Esophagus (tissue), 2 donors: Measurements from ENCODE around the gene TAC3. TPM values are rescaled to one million over a fixed set of nuclear protein-coding genes. Genes with fewer than 3 reads are reported as not detected.

Experiments used
- polyA plus RNA-seq, 2 donors: library from polyadenylated mRNA; stranded (reverse); fragments of 200-250 nt; gene quantifications; one replicate each; pipeline ENCODE4 v1.2.3, GENCODE V29; 2013
- donor health status: healthy with polysubstance abuse.
- donor health status: Bipolar disorder and iron deficiency.

The TAC3 gene
- polyA plus RNA-seq, 2 donors, result 0.16 TPM; not detected in 1

Other genes starting within 250 kb of the TAC3 start
- 10 to 100 TPM in 1 of 2 donors, 1 to 10 TPM in 1; 9.4 to 16.8 TPM for gene SDR9C7, start 82.1 kb downstream of the TAC3 start, polyA plus RNA-seq
- gene RDH16, start 58.9 kb downstream of the TAC3 start, polyA plus RNA-seq, result under 1 TPM; 0.62 to 0.69 TPM
- 1 to 10 TPM; 1.2 to 1.4 TPM for gene ZBTB39, start 10.0 kb downstream of the TAC3 start, polyA plus RNA-seq
- under 1 TPM; 0.12 to 0.31 TPM for gene MYO1A, start 33.6 kb upstream of the TAC3 start, polyA plus RNA-seq
- 1 to 10 TPM; 3.0 TPM for gene NEMP1, start 62.3 kb upstream of the TAC3 start, polyA plus RNA-seq
- 10 to 100 TPM; 11.6 to 19.3 TPM for gene NAB2, start 72.6 kb upstream of the TAC3 start, polyA plus RNA-seq
- gene STAT6, start 94.8 kb upstream of the TAC3 start, polyA plus RNA-seq, result 100 to 1,000 TPM; 101 to 145 TPM
- 10 to 100 TPM; 29.6 to 47.6 TPM for gene LRP1, start 112.0 kb upstream of the TAC3 start, polyA plus RNA-seq
- gene LRP1-AS, start 131.1 kb upstream of the TAC3 start, polyA plus RNA-seq, result not detected
- gene NXPH4, start 200.3 kb upstream of the TAC3 start, polyA plus RNA-seq, result 1 to 10 TPM in 1 of 2 donors, under 1 TPM in 1; 0.73 to 1.3 TPM
- gene SHMT2, start 213.2 kb upstream of the TAC3 start, polyA plus RNA-seq, result 10 to 100 TPM; 19.8 to 69.5 TPM
- gene STAC3, start 234.7 kb upstream of the TAC3 start, polyA plus RNA-seq, result 1 to 10 TPM in 1 of 2 donors, under 1 TPM in 1; 0.96 to 1.4 TPM